Fibroblast of mammary gland (primary cell): ENCODE measurements around the gene CMIP.
A peak's percentile ranks its signal among the peaks of the same experiment; 100 is the strongest.

Experiments used
- DNase-seq: peaks from one replicate; pipeline ENCODE4 v3.0.0-alpha.2; 2010; ENCODE audit warnings: low read depth
- H3K4me3 ChIP-seq: 2 replicates; pipeline ENCODE4 v1.5.1; 2011; ENCODE audit warnings: low read depth, mild to moderate bottlenecking, low read length, moderate library complexity; ENCODE audit not compliant: control insufficient read depth
- CTCF ChIP-seq: conservative IDR thresholded peaks from 2 replicates; pipeline ENCODE4 v1.5.1; 2011; ENCODE audit warnings: low read depth, low read length, inconsistent platforms; ENCODE audit not compliant: control insufficient read depth, insufficient read depth

CMIP gene

DNA sequence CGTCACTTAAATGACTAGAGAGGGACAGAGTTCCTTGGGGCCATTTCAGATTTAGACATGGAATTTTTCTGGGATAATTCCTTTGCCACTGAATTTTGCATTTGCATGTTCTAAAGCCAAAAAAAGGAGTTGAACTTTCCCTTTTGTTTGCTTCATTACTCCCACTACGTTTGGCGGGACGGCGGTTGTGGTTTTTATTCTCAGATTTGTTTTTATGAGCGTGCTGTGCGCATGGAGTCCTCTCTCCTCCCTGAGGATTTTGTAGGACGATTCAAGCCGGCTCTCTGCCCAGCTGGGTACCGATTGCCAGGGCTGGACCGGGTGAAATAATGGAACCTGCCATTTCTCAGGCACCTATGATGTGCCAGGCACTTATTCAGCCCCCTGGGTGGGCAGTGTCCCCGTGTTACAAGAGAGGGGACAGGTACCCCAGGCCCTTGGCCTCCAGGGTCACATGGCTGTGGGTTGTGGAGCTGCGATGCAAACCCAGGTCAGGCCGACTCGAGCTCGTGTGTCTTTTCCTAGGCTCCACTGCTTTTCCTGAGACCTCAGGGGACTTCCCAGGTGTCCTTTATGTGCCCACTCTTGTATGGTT, 18.8 kb downstream of the CMIP start:
- TF ChIP-seq CTCF, result no peak
- H3K4me3 ChIP-seq, result no peak overlapping the region
- DNase-seq, result no peak

DNA sequence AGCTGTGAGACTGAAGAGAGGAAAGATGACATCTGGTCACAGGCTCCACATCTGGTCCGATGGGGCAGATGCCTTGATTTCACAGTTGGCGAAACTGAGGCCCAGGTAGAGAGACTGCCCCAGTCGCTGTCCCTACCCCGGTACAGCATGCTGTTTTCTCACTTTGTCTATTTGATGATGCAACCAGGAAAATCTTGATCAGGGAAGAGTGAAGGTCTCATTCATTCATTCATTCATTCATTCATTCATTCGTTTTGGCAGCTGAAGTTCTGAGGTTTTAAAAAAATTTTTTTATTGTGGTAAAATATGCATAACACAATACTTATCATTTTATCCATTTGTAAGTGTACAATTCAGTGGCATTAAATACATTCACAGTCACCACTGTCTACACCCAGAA, 19.7 kb downstream of the CMIP start:
- DNase-seq, result no peak
- H3K4me3 ChIP-seq, result no peak overlapping the region
- TF ChIP-seq CTCF, result no peak

GRCh38 chr16:81465375-81465943, 20.9 kb downstream of the CMIP start:
- DNase-seq, result no peak
- H3K4me3 ChIP-seq, result no peak overlapping the region

DNA sequence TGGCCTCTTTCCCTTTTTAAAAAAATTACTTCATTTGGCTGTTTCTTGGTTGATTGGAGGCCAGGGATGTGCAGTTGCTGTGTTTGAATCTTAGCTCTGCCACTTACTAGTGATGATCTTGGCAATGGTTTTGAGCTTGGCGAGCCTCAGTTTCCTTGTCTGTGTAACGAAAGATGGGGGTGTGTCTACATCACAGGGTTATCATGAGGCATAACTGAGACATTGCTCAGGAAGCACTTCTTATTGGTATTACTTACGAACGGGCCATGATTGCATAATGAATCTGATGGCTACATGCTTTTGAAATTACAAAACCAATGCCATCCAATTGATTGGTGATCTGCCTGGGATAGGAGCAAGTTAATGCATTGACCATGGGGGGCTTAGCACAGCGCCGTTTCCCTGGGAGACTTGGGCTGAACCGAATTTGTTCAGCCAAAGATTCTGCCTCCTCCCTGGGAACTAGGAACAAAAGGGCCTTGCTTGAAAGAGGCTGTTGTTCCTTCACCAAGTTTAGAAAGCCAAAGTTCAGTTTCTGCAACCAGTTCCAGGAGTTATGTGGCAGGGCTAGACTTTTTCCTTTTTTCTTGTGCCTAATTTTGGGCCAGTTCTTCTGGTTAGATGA, 21.9 kb downstream of the CMIP start:
- DNase-seq, result peak; percentile 48
- no peak for TF ChIP-seq CTCF
- no peak overlapping the region for H3K4me3 ChIP-seq

More at GRCh38 chr16:81465375-81465943, 20.9 kb downstream of the CMIP start:
- no peak for TF ChIP-seq CTCF

- no peak for DNase-seq
- no peak overlapping the region for H3K4me3 ChIP-seq
- TF ChIP-seq CTCF, result no peak
These were observed 22.5 kb downstream of the CMIP start for GRCh38 chr16:81467072-81467471.

DNA sequence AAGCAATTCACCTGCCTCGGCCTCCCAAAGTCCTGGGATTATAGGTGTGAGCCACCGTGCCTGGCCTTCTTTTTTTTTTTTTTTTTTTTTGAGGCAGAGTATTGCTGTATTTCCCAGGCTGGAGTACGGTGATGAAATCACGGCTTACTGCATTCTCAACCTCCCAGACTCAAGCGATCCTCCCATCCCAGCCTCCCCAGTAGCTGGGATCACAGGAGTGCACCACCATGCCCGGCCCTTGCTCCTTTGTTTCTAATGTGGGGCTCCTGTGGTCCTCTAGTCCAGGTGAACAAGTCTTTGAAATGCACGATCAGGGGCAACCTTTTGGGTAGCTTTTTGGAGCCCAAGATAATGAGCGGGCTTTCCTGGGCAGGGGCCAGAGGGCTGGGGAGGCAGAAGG, 23.2 kb downstream of the CMIP start:
- no peak for DNase-seq
- TF ChIP-seq CTCF, result no peak
- H3K4me3 ChIP-seq, result no peak overlapping the region
